IMR-90 (cell line): ENCODE measurements around the gene ANKDD1A. TPM values are rescaled to one million over a fixed set of nuclear protein-coding genes. Genes with fewer than 3 reads are reported as not detected.
A peak's percentile ranks its signal among the peaks of the same experiment; 100 is the strongest.

Experiments
- ATAC-seq: fragments of 200-7000 bp; cut with Tn5 transposase; 2 replicates; pipeline ENCODE4 v1.9.1; 2020; ENCODE audit warnings: low read depth, mild to moderate bottlenecking, moderate library complexity
- BruUV-seq: library from RNA; stranded (reverse); fragments of 400-500 nt; replicated peaks from 2 replicates; lab custom pipeline; 2021; lab: Mats Ljungman, UMichigan
- CTCF ChIA-PET: fragments of 300-600 bp; formaldehyde crosslinking; extraction: SDS; loops from one replicate; lab custom pipeline; 2021; ENCODE audit warnings: antibody characterized with exemption; lab: Yijun Ruan, JAX
- POLR2A ChIA-PET: fragments of 300-600 bp; sonication (Branson Sonifier 250); formaldehyde crosslinking; loops from one replicate; lab custom pipeline; 2022; ENCODE audit warnings: antibody characterized with exemption; ENCODE audit not compliant: unreplicated experiment; lab: Charles Lee
- DNase-seq: peaks from one replicate; pipeline ENCODE4 v3.0.0; 2013
- H2AFZ ChIP-seq: replicated peaks from 2 replicates; pipeline ENCODE3; 2013; ENCODE audit warnings: low read length, mild to moderate bottlenecking; ENCODE audit not compliant: poor library complexity
- H2AK5ac ChIP-seq: 2 replicates; pipeline ENCODE4 v1.6.1; 2013; ENCODE audit warnings: low read depth, low read length, inconsistent platforms
- H2AK9ac ChIP-seq: replicated peaks from 2 replicates; pipeline ENCODE3; 2013; ENCODE audit warnings: mild to moderate bottlenecking, low read depth, low read length, moderate library complexity; ENCODE audit not compliant: poor library complexity
- H2BK120ac ChIP-seq: 2 replicates; pipeline ENCODE4 v1.6.1; 2013; ENCODE audit warnings: low read depth, low read length, inconsistent platforms
- H2BK15ac ChIP-seq: 3 replicates; pipeline ENCODE4 v1.6.1; 2013; ENCODE audit warnings: low read depth, low read length, inconsistent platforms
- H2BK20ac ChIP-seq: 2 replicates; pipeline ENCODE4 v1.6.1; 2013; ENCODE audit warnings: low read depth, mild to moderate bottlenecking, inconsistent platforms, low read length, moderate library complexity
- H2BK5ac ChIP-seq: 2 replicates; pipeline ENCODE4 v1.6.1; 2013; ENCODE audit warnings: mild to moderate bottlenecking, low read depth, low read length, inconsistent platforms; ENCODE audit not compliant: poor library complexity, severe bottlenecking
- H3K14ac ChIP-seq: replicated peaks from 2 replicates; pipeline ENCODE4 v1.6.1; 2013; ENCODE audit warnings: low read depth, low read length, inconsistent platforms
- H3K18ac ChIP-seq: 2 replicates; pipeline ENCODE4 v1.6.1; 2013; ENCODE audit warnings: low read depth, low read length, control low read depth
- H3K23ac ChIP-seq: 2 replicates; pipeline ENCODE4 v1.6.1; 2013; ENCODE audit warnings: low read depth, low read length, inconsistent platforms
- H3K27ac ChIP-seq: 2 replicates; pipeline ENCODE4 v1.5.1; 2013; ENCODE audit warnings: mild to moderate bottlenecking, control low read depth, low read length; ENCODE audit not compliant: insufficient read depth
- H3K27me3 ChIP-seq: 2 replicates; pipeline ENCODE4 v1.6.1; 2013; ENCODE audit warnings: low read length; ENCODE audit not compliant: control insufficient read depth, insufficient read depth
- H3K36me3 ChIP-seq: 2 replicates; pipeline ENCODE4 v1.6.1; 2013; ENCODE audit warnings: low read length, mixed read lengths; ENCODE audit not compliant: control insufficient read depth, insufficient read depth
- H3K4ac ChIP-seq: 2 replicates; pipeline ENCODE4 v1.6.1; 2013; ENCODE audit warnings: low read depth, low read length, inconsistent platforms
- H3K4me1 ChIP-seq: 2 replicates; pipeline ENCODE4 v1.6.1; 2013; ENCODE audit warnings: low read length, mixed read lengths; ENCODE audit not compliant: control insufficient read depth, insufficient read depth
- H3K4me2 ChIP-seq: 2 replicates; pipeline ENCODE4 v1.6.1; 2013; ENCODE audit warnings: low read depth, mild to moderate bottlenecking, control low read depth, low read length, moderate library complexity
- H3K4me3 ChIP-seq: 2 replicates; pipeline ENCODE4 v1.5.1; 2013; ENCODE audit warnings: low read depth, mild to moderate bottlenecking, control low read depth, low read length, moderate library complexity; ENCODE audit not compliant: insufficient read depth
- H3K56ac ChIP-seq: 2 replicates; pipeline ENCODE4 v1.6.1; 2013; ENCODE audit warnings: low read length, inconsistent platforms; ENCODE audit not compliant: insufficient read depth; ENCODE audit errors: extremely low read depth
- H3K79me1 ChIP-seq, 2 experiments: 2 replicates each; pipeline ENCODE4 v1.6.1; 2013; ENCODE audit warnings: low read length in 2 of 2, inconsistent platforms in 1 of 2, low read depth in 1 of 2
- H3K9ac ChIP-seq: 2 replicates; pipeline ENCODE4 v1.6.1; 2013; ENCODE audit warnings: low read depth, low read length, control low read depth
- H3K9me1 ChIP-seq: 2 replicates; pipeline ENCODE4 v1.6.1; 2013; ENCODE audit warnings: low read length, inconsistent platforms; ENCODE audit not compliant: insufficient read depth
- H3K9me3 ChIP-seq: 2 replicates; pipeline ENCODE4 v1.6.1; 2013; ENCODE audit warnings: low read length; ENCODE audit not compliant: control insufficient read depth, insufficient read depth
- H4K20me1 ChIP-seq: 2 replicates; pipeline ENCODE4 v1.6.1; 2013; ENCODE audit warnings: low read length, inconsistent platforms; ENCODE audit not compliant: insufficient read depth
- H4K5ac ChIP-seq: 2 replicates; pipeline ENCODE4 v1.6.1; 2013; ENCODE audit warnings: mild to moderate bottlenecking, low read depth, low read length, control low read depth
- H4K8ac ChIP-seq, 2 experiments: 2 replicates each; pipeline ENCODE4 v1.6.1; 2013; ENCODE audit warnings: low read depth in 2 of 2, low read length in 2 of 2, control low read depth in 1 of 2, inconsistent platforms in 1 of 2
- H4K91ac ChIP-seq: 2 replicates; pipeline ENCODE4 v1.6.1; 2013; ENCODE audit warnings: low read depth, low read length, inconsistent platforms; ENCODE audit not compliant: insufficient read depth
- BHLHE40 ChIP-seq: fragments of 150-350 bp; IDR thresholded peaks from 2 replicates; pipeline ENCODE4 v1.6.1; 2016; ENCODE audit warnings: mild to moderate bottlenecking, low read depth, low read length
- CEBPB ChIP-seq: IDR thresholded peaks from 2 replicates; pipeline ENCODE4 v1.6.1; 2012; ENCODE audit warnings: low read depth, low read length, improper control_type of control experiment
- CHD1 ChIP-seq: IDR thresholded peaks from 2 replicates; pipeline ENCODE4 v1.6.1; 2012; ENCODE audit warnings: low read depth, low read length, improper control_type of control experiment
- FOS ChIP-seq: fragments of 150-350 bp; IDR thresholded peaks from 2 replicates; pipeline ENCODE4 v1.6.1; 2016; ENCODE audit warnings: low read depth, low read length
- MAFK ChIP-seq: IDR thresholded peaks from 2 replicates; pipeline ENCODE4 v1.6.1; 2012; ENCODE audit warnings: low read depth, low read length, improper control_type of control experiment
- MAZ ChIP-seq: IDR thresholded peaks from 2 replicates; pipeline ENCODE4 v1.6.1; 2012; ENCODE audit warnings: low read depth, mild to moderate bottlenecking, low read length, improper control_type of control experiment, moderate library complexity, borderline replicate concordance
- MXI1 ChIP-seq: IDR thresholded peaks from 2 replicates; pipeline ENCODE4 v1.6.1; 2012; ENCODE audit warnings: low read depth, mild to moderate bottlenecking, low read length, moderate library complexity, borderline replicate concordance
- NFE2L2 ChIP-seq: fragments of 150-350 bp; IDR thresholded peaks from 2 replicates; pipeline ENCODE4 v1.6.1; 2016; ENCODE audit warnings: low read depth, mild to moderate bottlenecking, low read length
- POLR2A ChIP-seq: IDR thresholded peaks from 2 replicates; pipeline ENCODE4 v1.6.1; 2012; ENCODE audit warnings: mild to moderate bottlenecking, low read depth, low read length
- RAD21 ChIP-seq: IDR thresholded peaks from 2 replicates; pipeline ENCODE4 v1.6.1; 2012; ENCODE audit warnings: low read length, improper control_type of control experiment
- RCOR1 ChIP-seq: IDR thresholded peaks from 2 replicates; pipeline ENCODE4 v1.6.1; 2012; ENCODE audit warnings: mild to moderate bottlenecking, low read length, improper control_type of control experiment; ENCODE audit not compliant: insufficient replicate concordance
- RFX5 ChIP-seq: IDR thresholded peaks from 2 replicates; pipeline ENCODE4 v1.8.0; 2012; ENCODE audit warnings: low read depth, mild to moderate bottlenecking, low read length, moderate library complexity
- SMC3 ChIP-seq: fragments of 150-350 bp; IDR thresholded peaks from 2 replicates; pipeline ENCODE4 v1.6.1; 2016; ENCODE audit warnings: low read depth, mild to moderate bottlenecking, antibody characterized with exemption, low read length, moderate library complexity
- WGBS, 2 experiments: methylation state at CpG; one replicate each; pipeline versions ENCODE4 v1.1.5 to v1.1.7; 2013; ENCODE audit warnings: missing lambda C conversion rate in 2 of 2; ENCODE audit not compliant: insufficient read length in 1 of 2; ENCODE audit errors: extremely low coverage in 2 of 2; 5-methylcytosine and 5-hydroxymethylcytosine counted together
- dilution Hi-C: fragments of 300-500 bp; cut with HindIII; formaldehyde crosslinking; loops from one replicate; pipeline ENCODE4 v1.14.3; 2018; ENCODE audit warnings: low sequenced_read_pairs; ENCODE audit not compliant: unreplicated experiment
- in situ Hi-C: fragments of 300-500 bp; cut with MboI; formaldehyde crosslinking; loops from 3 replicates; pipeline ENCODE4 v1.14.3; 2019; ENCODE audit warnings: low sequenced_read_pairs, inconsistent platforms, mixed read lengths
- intact Hi-C: fragments of 100-400 bp; cut with micrococcal nuclease; formaldehyde crosslinking; loops from 2 replicates; pipeline ENCODE4 v1.10.0; 2022
- polyA plus RNA-seq, 3 experiments: library from polyadenylated mRNA; depleted of rRNA; stranded (reverse); fragments of >200 nt; gene quantifications; 2 replicates each; pipeline ENCODE4 v1.2.3, GENCODE V29; 2012; ENCODE audit warnings: low replicate concordance in 1 of 3
- total RNA-seq: library from RNA; depleted of rRNA; stranded (reverse); fragments of >200 nt; gene quantifications from 2 replicates; pipeline ENCODE4 v1.2.3, GENCODE V29; 2012
- TF ChIP-seq, protein P1 (sequence below): fragments of 150-350 bp; IDR thresholded peaks from 2 replicates; pipeline ENCODE4 v1.6.1; 2016; ENCODE audit warnings: low read depth, mild to moderate bottlenecking, low read length, moderate library complexity, borderline replicate concordance
- TF ChIP-seq, protein P2 (sequence below): fragments of 150-350 bp; IDR thresholded peaks from 2 replicates; pipeline ENCODE4 v1.6.1; 2017; ENCODE audit warnings: mild to moderate bottlenecking, antibody characterized with exemption, low read length, low read depth
- TF ChIP-seq, protein P3 (sequence below): conservative IDR thresholded peaks from 2 replicates; pipeline ENCODE4 v1.5.1; 2012; ENCODE audit warnings: mild to moderate bottlenecking, low read depth, low read length, improper control_type of control experiment

The ANKDD1A gene
- total and polyA plus RNA-seq, 2 of the 4 experiments (the other 2 are of a cell fraction), result 3.6 to 4.9 TPM

DNA sequence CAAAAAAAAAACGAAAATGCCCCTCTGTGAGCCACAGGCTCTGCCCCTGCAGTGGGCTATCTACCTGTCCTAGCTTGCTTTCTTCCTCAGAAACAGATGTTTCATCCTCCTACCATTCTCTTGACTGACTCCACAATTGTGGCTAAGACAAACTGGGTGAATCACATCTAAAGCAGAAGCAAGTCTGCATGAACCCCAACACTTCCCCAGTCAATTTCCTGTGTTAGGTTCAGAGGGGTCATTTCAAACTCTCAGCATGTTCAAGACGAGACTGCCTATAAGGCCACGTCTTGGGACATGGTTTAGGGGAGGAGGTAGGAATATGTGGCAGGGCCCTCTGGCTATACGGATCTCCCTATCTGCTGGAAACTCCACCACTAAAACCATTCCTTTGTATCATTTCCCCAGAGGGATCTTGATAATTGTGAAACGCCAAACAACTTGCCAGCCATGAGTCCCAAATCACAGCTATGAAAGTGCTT, 28.6 kb upstream of the ANKDD1A start:
- H2AFZ ChIP-seq, result no peak overlapping the region
- H2BK120ac ChIP-seq, result peak overlapping the region; percentile 82
- CTCF ChIA-PET, result no interaction called here
- WGBS, 2 experiments, result 100% methylated on average over 1 of the region's 5 CpGs; no CpG with 5 or more reads in 1 of the 2 experiments
- no peaks in the 10 kb centered on the region for H3K79me1 ChIP-seq
- 0 out of 2 replicates have a peak overlapping the region, but pooled peaks have one; percentile 13 for H3K27ac ChIP-seq
- no peak overlapping the region for H2AK9ac ChIP-seq
- H4K20me1 ChIP-seq, result no peaks in the 10 kb centered on the region
- H3K9ac ChIP-seq, result no peak overlapping the region
- no peaks in the 10 kb centered on the region for H3K27me3 ChIP-seq
- peak overlapping the region; percentile 75; the same call in 2 of the 3 replicates for H2BK15ac ChIP-seq
- peak overlapping the region; percentile 72; the same call in 1 of the 2 replicates for H4K5ac ChIP-seq
- intact Hi-C loops, result no loop called here
- peak overlapping the region; percentile 77; the same call in 1 of the 2 replicates for H4K91ac ChIP-seq
- no peaks in the 10 kb centered on the region for H3K36me3 ChIP-seq
- H2AK5ac ChIP-seq, result peak overlapping the region; percentile 86; the same call in 1 of the 2 replicates
- peak overlapping the region; percentile 75; the same call in 1 of the 2 replicates for H3K18ac ChIP-seq
- dilution Hi-C loops, result no loop called here
- no peak overlapping the region for H3K56ac ChIP-seq
- no peak overlapping the region for H3K23ac ChIP-seq
- peak overlapping the region; percentile 81 to 84 for H4K8ac ChIP-seq
- BruUV-seq, result no TSS peak
- in situ Hi-C loops, result no loop called here
- peaks cover 7% of the 10 kb centered on the region for H3K9me1 ChIP-seq
- H3K4me1 ChIP-seq, result peaks cover 18% of the 10 kb centered on the region
- ATAC-seq (no peak), DNase-seq (peak; percentile 33)
- H3K4ac ChIP-seq, result peak overlapping the region; percentile 85; the same call in 1 of the 2 replicates
- peak overlapping the region; percentile 88 for H2BK20ac ChIP-seq
- peak overlapping the region; percentile 59 for H2BK5ac ChIP-seq
- no peak overlapping the region for H3K4me2 ChIP-seq
- H3K9me3 ChIP-seq, result no peaks in the 10 kb centered on the region
- H3K4me3 ChIP-seq, result no peak overlapping the region
- TF ChIP-seq CEBPB, result no peak
- TF ChIP-seq, protein P1, sequence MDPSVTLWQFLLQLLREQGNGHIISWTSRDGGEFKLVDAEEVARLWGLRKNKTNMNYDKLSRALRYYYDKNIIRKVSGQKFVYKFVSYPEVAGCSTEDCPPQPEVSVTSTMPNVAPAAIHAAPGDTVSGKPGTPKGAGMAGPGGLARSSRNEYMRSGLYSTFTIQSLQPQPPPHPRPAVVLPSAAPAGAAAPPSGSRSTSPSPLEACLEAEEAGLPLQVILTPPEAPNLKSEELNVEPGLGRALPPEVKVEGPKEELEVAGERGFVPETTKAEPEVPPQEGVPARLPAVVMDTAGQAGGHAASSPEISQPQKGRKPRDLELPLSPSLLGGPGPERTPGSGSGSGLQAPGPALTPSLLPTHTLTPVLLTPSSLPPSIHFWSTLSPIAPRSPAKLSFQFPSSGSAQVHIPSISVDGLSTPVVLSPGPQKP, result no peak
- TF ChIP-seq MAZ, result no peak
- TF ChIP-seq, protein P2, sequence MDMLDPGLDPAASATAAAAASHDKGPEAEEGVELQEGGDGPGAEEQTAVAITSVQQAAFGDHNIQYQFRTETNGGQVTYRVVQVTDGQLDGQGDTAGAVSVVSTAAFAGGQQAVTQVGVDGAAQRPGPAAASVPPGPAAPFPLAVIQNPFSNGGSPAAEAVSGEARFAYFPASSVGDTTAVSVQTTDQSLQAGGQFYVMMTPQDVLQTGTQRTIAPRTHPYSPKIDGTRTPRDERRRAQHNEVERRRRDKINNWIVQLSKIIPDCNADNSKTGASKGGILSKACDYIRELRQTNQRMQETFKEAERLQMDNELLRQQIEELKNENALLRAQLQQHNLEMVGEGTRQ, result no peak
- TF ChIP-seq RAD21, result no peak
- no peak for TF ChIP-seq RFX5
- no peak for TF ChIP-seq RCOR1
- TF ChIP-seq BHLHE40, result no peak
- TF ChIP-seq SMC3, result no peak
- TF ChIP-seq NFE2L2, result no peak
- TF ChIP-seq MXI1, result no peak
- no peak for TF ChIP-seq FOS
- TF ChIP-seq, protein P3, sequence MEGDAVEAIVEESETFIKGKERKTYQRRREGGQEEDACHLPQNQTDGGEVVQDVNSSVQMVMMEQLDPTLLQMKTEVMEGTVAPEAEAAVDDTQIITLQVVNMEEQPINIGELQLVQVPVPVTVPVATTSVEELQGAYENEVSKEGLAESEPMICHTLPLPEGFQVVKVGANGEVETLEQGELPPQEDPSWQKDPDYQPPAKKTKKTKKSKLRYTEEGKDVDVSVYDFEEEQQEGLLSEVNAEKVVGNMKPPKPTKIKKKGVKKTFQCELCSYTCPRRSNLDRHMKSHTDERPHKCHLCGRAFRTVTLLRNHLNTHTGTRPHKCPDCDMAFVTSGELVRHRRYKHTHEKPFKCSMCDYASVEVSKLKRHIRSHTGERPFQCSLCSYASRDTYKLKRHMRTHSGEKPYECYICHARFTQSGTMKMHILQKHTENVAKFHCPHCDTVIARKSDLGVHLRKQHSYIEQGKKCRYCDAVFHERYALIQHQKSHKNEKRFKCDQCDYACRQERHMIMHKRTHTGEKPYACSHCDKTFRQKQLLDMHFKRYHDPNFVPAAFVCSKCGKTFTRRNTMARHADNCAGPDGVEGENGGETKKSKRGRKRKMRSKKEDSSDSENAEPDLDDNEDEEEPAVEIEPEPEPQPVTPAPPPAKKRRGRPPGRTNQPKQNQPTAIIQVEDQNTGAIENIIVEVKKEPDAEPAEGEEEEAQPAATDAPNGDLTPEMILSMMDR, result no peak
- no peak for TF ChIP-seq POLR2A
- no peak for TF ChIP-seq MAFK
- no peak for TF ChIP-seq CHD1
- POLR2A ChIA-PET, result no interaction called here
- H3K14ac ChIP-seq, result peak overlapping the region; percentile 75; the same call in 1 of the 2 replicates
